Endothelial cell of umbilical vein (primary cell): ENCODE measurements around the gene NTN3. TPM values are rescaled to one million over a fixed set of nuclear protein-coding genes. Genes with fewer than 3 reads are reported as not detected.

ENCODE experiments used
- BruUV-seq: library from RNA; stranded (reverse); fragments of 400-500 nt; replicated peaks from 2 replicates; lab custom pipeline; 2021; lab: Mats Ljungman, UMichigan
- CTCF ChIA-PET: fragments of 300-600, 350-600 bp; sonication (Branson Sonifier 250); formaldehyde crosslinking; loops from one replicate; lab custom pipeline; 2021; ENCODE audit warnings: antibody characterized with exemption, inconsistent platforms; lab: Charles Lee
- POLR2A ChIA-PET: fragments of 300-600, 350-600 bp; sonication (Branson Sonifier 250); formaldehyde crosslinking; loops from one replicate; lab custom pipeline; 2021; ENCODE audit warnings: antibody characterized with exemption, inconsistent platforms; lab: Charles Lee
- DNase-seq: peaks from one replicate; pipeline ENCODE4 v3.0.0-alpha.2; 2011; ENCODE audit warnings: low read depth, low spot score
- FAIRE-seq: peaks from 2 replicates; lab custom pipeline; 2011; peaks lifted over from hg19 to GRCh38; lab: Jason Lieb, UNC
- H2AFZ ChIP-seq: 2 replicates; pipeline ENCODE4 v1.6.0; 2012; ENCODE audit warnings: low read depth, low read length, control low read depth, inconsistent platforms
- H3K27ac ChIP-seq: 2 replicates; pipeline ENCODE4 v1.5.1; 2011; ENCODE audit warnings: low read depth, mild to moderate bottlenecking, control low read depth, low read length, moderate library complexity; ENCODE audit not compliant: insufficient read depth
- H3K27me3 ChIP-seq, 2 experiments: 2 replicates each; pipeline versions ENCODE4 v1.6.0 to v1.6.1; 2011; ENCODE audit warnings: low read length in 2 of 2, mixed read lengths in 1 of 2; ENCODE audit not compliant: control insufficient read depth in 2 of 2, insufficient read depth in 2 of 2
- H3K36me3 ChIP-seq, 2 experiments: 2 replicates in 1 of 2; 3 replicates in 1 of 2; pipeline ENCODE4 v1.5.1; 2011; ENCODE audit warnings: low read length in 2 of 2, mild to moderate bottlenecking in 1 of 2, moderate library complexity in 1 of 2; ENCODE audit not compliant: control insufficient read depth in 2 of 2, insufficient read depth in 2 of 2; ENCODE audit errors: extremely low read depth in 1 of 2
- H3K4me1 ChIP-seq: 3 replicates; pipeline ENCODE4 v1.5.1; 2011; ENCODE audit warnings: mild to moderate bottlenecking, low read length; ENCODE audit not compliant: control insufficient read depth, insufficient read depth; ENCODE audit errors: extremely low read depth
- H3K4me2 ChIP-seq: 2 replicates; pipeline ENCODE4 v1.6.1; 2011; ENCODE audit warnings: low read length, control low read depth, mixed read lengths; ENCODE audit not compliant: insufficient read depth
- H3K4me3 ChIP-seq, 3 experiments: fragments of 200-600 bp in 1 of 3; sonication (generic), shearing (Covaris generic) in 1 of 3; replicated peaks in 1 of 3; 2 replicates each; pipeline ENCODE4 v1.5.1; 2011 to 2016; ENCODE audit warnings: control low read depth in 3 of 3, low read length in 3 of 3, mild to moderate bottlenecking in 2 of 3, inconsistent platforms in 1 of 3, low read depth in 1 of 3, moderate library complexity in 1 of 3; ENCODE audit not compliant: insufficient read depth in 1 of 3
- H3K79me2 ChIP-seq: 2 replicates; pipeline ENCODE4 v1.6.0; 2012; ENCODE audit warnings: low read length, inconsistent platforms; ENCODE audit not compliant: control insufficient read depth, insufficient read depth
- H3K9ac ChIP-seq: replicated peaks from 2 replicates; pipeline ENCODE3; 2011; ENCODE audit warnings: low read length, control low read depth; ENCODE audit not compliant: insufficient read depth; ENCODE audit errors: extremely low read depth
- H3K9me1 ChIP-seq: replicated peaks from 3 replicates; pipeline ENCODE4 v1.6.0; 2011; ENCODE audit warnings: mild to moderate bottlenecking, low read length; ENCODE audit not compliant: control insufficient read depth, insufficient read depth; ENCODE audit errors: extremely low read depth
- H3K9me3 ChIP-seq: replicated peaks from 2 replicates; pipeline ENCODE4 v1.5.1; 2012; ENCODE audit warnings: low read length, inconsistent platforms; ENCODE audit not compliant: control insufficient read depth, insufficient read depth
- H4K20me1 ChIP-seq: replicated peaks from 2 replicates; pipeline ENCODE3; 2011; ENCODE audit warnings: mild to moderate bottlenecking, low read length; ENCODE audit not compliant: control insufficient read depth, insufficient read depth; ENCODE audit errors: extremely low read depth
- CTCF ChIP-seq, 2 donors: IDR thresholded peaks; 1 replicate in 1 of 2; 2 replicates in 1 of 2; pipeline ENCODE4 v1.5.1; 2011; ENCODE audit warnings: low read length in 2 of 2, mild to moderate bottlenecking in 2 of 2, moderate library complexity in 2 of 2, control low read depth in 1 of 2, inconsistent platforms in 1 of 2, low read depth in 1 of 2; ENCODE audit not compliant: insufficient read depth in 1 of 2; ENCODE audit errors: extremely low read depth in 1 of 2
- EZH2 ChIP-seq: IDR thresholded peaks from 2 replicates; pipeline ENCODE4 v1.6.1; 2012; ENCODE audit warnings: borderline replicate concordance, low read depth, mild to moderate bottlenecking, moderate library complexity, low read length, inconsistent platforms; ENCODE audit not compliant: severe bottlenecking
- FOS ChIP-seq: IDR thresholded peaks from 2 replicates; pipeline ENCODE4 v1.6.1; 2011; ENCODE audit warnings: mild to moderate bottlenecking, low read length, moderate library complexity, borderline replicate concordance; ENCODE audit not compliant: insufficient read depth
- GATA2 ChIP-seq: IDR thresholded peaks from 2 replicates; pipeline ENCODE4 v1.7.0; 2011; ENCODE audit warnings: low read depth, mild to moderate bottlenecking, moderate library complexity, mixed read lengths, low read length; ENCODE audit not compliant: insufficient read length, insufficient read depth
- JUN ChIP-seq: IDR thresholded peaks from 2 replicates; pipeline ENCODE4 v1.6.1; 2011; ENCODE audit warnings: borderline replicate concordance, low read depth; ENCODE audit not compliant: insufficient read length, insufficient read depth
- MAX ChIP-seq: IDR thresholded peaks from 2 replicates; pipeline ENCODE4 v1.6.1; 2011; ENCODE audit not compliant: insufficient read depth, insufficient read length
- MYC ChIP-seq: IDR thresholded peaks from one replicate; pipeline ENCODE4 v1.6.1; 2011; ENCODE audit warnings: mild to moderate bottlenecking, low read depth, low read length
- POLR2A ChIP-seq: IDR thresholded peaks from 2 replicates; pipeline ENCODE4 v1.6.1; 2012; ENCODE audit warnings: low read depth, mild to moderate bottlenecking, control low read depth, low read length
- POLR2AphosphoS5 ChIP-seq: IDR thresholded peaks from 2 replicates; pipeline ENCODE4 v1.6.1; 2012; ENCODE audit warnings: low read depth, mild to moderate bottlenecking, control low read depth, low read length, moderate library complexity; ENCODE audit not compliant: insufficient read depth
- dilution Hi-C: fragments of 300-500 bp; cut with MboI; formaldehyde crosslinking; loops from one replicate; pipeline ENCODE4 v1.15.0; 2019; ENCODE audit warnings: low sequenced_read_pairs; ENCODE audit not compliant: extremely low pct_ligation_motif_present
- intact Hi-C: fragments of 100-400 bp; cut with micrococcal nuclease; formaldehyde crosslinking; loops from one replicate; pipeline ENCODE4 v1.10.0; 2022
- polyA plus RNA-seq, 4 experiments: library from polyadenylated mRNA; depleted of rRNA in 3 of 4; stranded (reverse) in 3 of 4; unstranded in 1 of 4; fragments of >200 nt; gene quantifications; 2 replicates each; pipeline versions ENCODE4 v1.2.1 to v1.2.3, GENCODE V29; 2011 to 2012; ENCODE audit warnings: missing spikeins in 1 of 4
- total RNA-seq: library from RNA; stranded (reverse); gene quantifications from 2 replicates; pipeline ENCODE4 v1.2.3, GENCODE V29; 2021

NTN3 gene
- total and polyA plus RNA-seq, 2 donors (not counting 3 experiments of a cell fraction or from before 2014, with no cell fraction given), result 0.15 TPM; not detected in 1

DNA sequence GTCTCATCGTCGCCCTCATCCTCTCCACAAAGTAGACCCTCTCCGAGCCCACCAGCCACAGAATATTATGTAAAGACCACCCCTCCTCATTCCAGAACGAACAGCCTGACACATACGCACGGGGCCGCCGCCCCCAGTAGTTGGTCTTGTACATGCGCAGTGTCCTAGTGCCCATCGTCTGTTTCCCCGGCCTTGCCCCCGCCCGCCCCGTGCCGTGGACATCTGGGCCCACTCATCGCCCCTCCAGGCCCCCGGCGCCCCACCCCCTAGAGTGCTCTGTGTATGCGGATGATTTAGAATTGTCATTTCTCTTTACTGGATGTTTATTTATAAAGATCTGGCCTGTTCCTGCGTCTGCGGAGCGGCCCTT, 48.6 kb downstream of the NTN3 start:
- no peaks in the 10 kb centered on the region for H3K9me3 ChIP-seq
- POLR2A ChIA-PET, result interaction anchor here (0.6 to 1.4 kb wide), 5 partner anchors 9 to 364 kb away, joined by 3 to 6 read pairs (median 5); partner anchors contain the start of genes CCNF, CEMP1 and TRAF7
- no peaks in the 10 kb centered on the region for H3K9me1 ChIP-seq
- peaks cover 2% of the 10 kb centered on the region for H4K20me1 ChIP-seq
- FAIRE-seq, result no peak
- H3K27ac ChIP-seq, result peak overlapping the region; percentile 38
- peaks cover 7 to 13% of the 10 kb centered on the region in 2 experiments for H3K36me3 ChIP-seq
- BruUV-seq, result no TSS peak
- CTCF ChIA-PET, result interaction anchor here (0.7 kb wide), 1 partner anchor 12 kb away, joined by 3 read pairs; the partner anchor contains the start of gene CEMP1
- H2AFZ ChIP-seq, result no peak overlapping the region
- dilution Hi-C loops (no loop called here), intact Hi-C loops (no loop called here)
- H3K79me2 ChIP-seq, result peaks cover 57% of the 10 kb centered on the region
- no peak overlapping the region for H3K4me2 ChIP-seq
- no peak for DNase-seq
- no peak overlapping the region for H3K4me3 ChIP-seq
- H3K4me1 ChIP-seq, result peaks cover 34% of the 10 kb centered on the region
- H3K9ac ChIP-seq, result peak overlapping the region; percentile 30
- TF ChIP-seq MAX, result no peak
- TF ChIP-seq MYC, result no peak
- no peak for TF ChIP-seq CTCF (IDR thresholded peaks at IDR 0.05; ENCODE audit: extremely low read depth in 1 of 2, insufficient read depth in 1 of 2, low read depth in 1 of 2, low read length in 2 of 2)
- no peak for TF ChIP-seq POLR2A
- TF ChIP-seq GATA2, result no peak
- TF ChIP-seq JUN, result no peak
- no peak for TF ChIP-seq POLR2AphosphoS5
- no peak for TF ChIP-seq FOS
- no peak for TF ChIP-seq EZH2
- no peaks in the 10 kb centered on the region for H3K27me3 ChIP-seq
